Smooth muscle cell (in vitro differentiated cells): ENCODE measurements around the gene NSMF. TPM values are rescaled to one million over a fixed set of nuclear protein-coding genes. Genes with fewer than 3 reads are reported as not detected.
A peak's percentile ranks its signal among the peaks of the same experiment; 100 is the strongest.

Experiments used
- DNase-seq: peaks from one replicate; lab custom pipeline; 2025; ENCODE audit not compliant: unreplicated experiment; lab: John Stamatoyannopoulos, UW
- H2AFZ ChIP-seq: fragments of 200-600 bp; sonication (generic); 2 replicates; pipeline ENCODE4 v1.6.0; 2016; ENCODE audit warnings: antibody characterized with exemption, low read depth, mild to moderate bottlenecking
- H3F3A ChIP-seq: fragments of 200-600 bp; sonication (generic); 2 replicates; pipeline ENCODE4 v1.6.0; 2017; ENCODE audit warnings: antibody characterized with exemption, low read depth
- H3K27ac ChIP-seq: fragments of 200-600 bp; sonication (generic); 2 replicates; pipeline ENCODE4 v1.5.1; 2016; ENCODE audit warnings: low read depth, mild to moderate bottlenecking
- H3K27me3 ChIP-seq: fragments of 200-600 bp; sonication (generic); 2 replicates; pipeline ENCODE4 v1.6.1; 2016; ENCODE audit warnings: low read depth, mild to moderate bottlenecking
- H3K36me3 ChIP-seq: fragments of 200-600 bp; sonication (generic); 2 replicates; pipeline ENCODE4 v1.5.1; 2016; ENCODE audit warnings: low read depth
- H3K4me1 ChIP-seq: fragments of 200-600 bp; sonication (generic); 2 replicates; pipeline ENCODE4 v1.5.1; 2016; ENCODE audit warnings: low read depth
- H3K4me2 ChIP-seq: fragments of 200-600 bp; sonication (generic); 2 replicates; pipeline ENCODE4 v1.6.0; 2016; ENCODE audit warnings: mild to moderate bottlenecking
- H3K4me3 ChIP-seq: fragments of 200-600 bp; sonication (generic); 2 replicates; pipeline ENCODE4 v1.5.1; 2016; ENCODE audit warnings: mild to moderate bottlenecking
- H3K79me2 ChIP-seq: fragments of 200-600 bp; sonication (generic); 2 replicates; pipeline ENCODE4 v1.6.0; 2016; ENCODE audit warnings: low read depth, mild to moderate bottlenecking
- H3K9ac ChIP-seq: fragments of 200-600 bp; sonication (generic); 2 replicates; pipeline ENCODE4 v1.6.0; 2016; ENCODE audit warnings: low read depth
- H3K9me3 ChIP-seq: fragments of 200-600 bp; sonication (generic); replicated peaks from 2 replicates; pipeline ENCODE4 v1.5.1; 2016; ENCODE audit warnings: low read depth
- H4K20me1 ChIP-seq: fragments of 200-600 bp; sonication (generic); 2 replicates; pipeline ENCODE4 v1.6.0; 2016; ENCODE audit warnings: low read depth
- CTCF ChIP-seq: fragments of 200-600 bp; sonication (generic); IDR thresholded peaks from 2 replicates; pipeline ENCODE4 v1.5.1; 2017; ENCODE audit warnings: borderline replicate concordance, mild to moderate bottlenecking, antibody characterized with exemption; ENCODE audit not compliant: insufficient read depth, poor library complexity, severe bottlenecking
- WGBS: methylation state at CpG from one replicate; pipeline ENCODE4 v1.1.7; 2016; ENCODE audit warnings: low lambda C conversion rate; 5-methylcytosine and 5-hydroxymethylcytosine counted together
- microRNA-seq: library from miRNA; unstranded; fragments of <30 nt; microRNA quantifications from one replicate; pipeline ENCODE4, GENCODE V29; 2016; ENCODE audit warnings: borderline number of aligned reads
- polyA plus RNA-seq: library from polyadenylated mRNA; unstranded; fragments of >200 nt; fragmentation: Nextera tagmentation; extraction: Ambion mirVana; gene quantifications from 2 replicates; pipeline ENCODE4 v1.2.1, GENCODE V29; 2016
- total RNA-seq: library from RNA; depleted of rRNA; stranded (reverse); fragments of >200 nt; gene quantifications from 2 replicates; pipeline ENCODE4 v1.2.3, GENCODE V29; 2014

NSMF gene
- total and polyA plus RNA-seq, 2 experiments from 2014 or later: 30.9 to 55.9 TPM

GRCh38 chr9:137397675-137398423 lies 61.3 kb downstream of the NSMF start:
- Histone ChIP-seq H2AFZ (no peak overlapping the region), H3K4me2 (no peak overlapping the region), H3K9ac (no peak overlapping the region), H3K27ac (no peak overlapping the region), H3K36me3 (no peaks in the 10 kb centered on the region), H3K4me3 (no peak overlapping the region), H4K20me1 (peaks cover 32% of the 10 kb centered on the region), H3K79me2 (no peaks in the 10 kb centered on the region), H3F3A (no peaks in the 10 kb centered on the region), H3K4me1 (no peaks in the 10 kb centered on the region), H3K9me3 (no peaks in the 10 kb centered on the region), H3K27me3 (no peaks in the 10 kb centered on the region)
- 93% methylated on average over 20 of the region's 20 CpGs for WGBS
- no peak for DNase-seq
- no peak for TF ChIP-seq CTCF

Small RNA genes within 50 kb of the gene (microRNA-seq; reads per million reads assigned to microRNA genes)
- gene MIR7114: 7.0 reads per million, percentile 5 among the genes with 10 or more reads in this experiment

Other genes with a start within 250 kb of the NSMF start
- 0.36 and 0.49 TPM in 2 replicates for gene RNF208, start 237.1 kb downstream of the NSMF start, total RNA-seq
- 1.4 and 1.9 TPM in 2 replicates for gene RNF208, start 237.1 kb downstream of the NSMF start, polyA plus RNA-seq
- gene CYSRT1, start 234.2 kb downstream of the NSMF start, total RNA-seq: 2.2 and 2.3 TPM in 2 replicates
- 1.3 and 2.4 TPM in 2 replicates for gene CYSRT1, start 234.2 kb downstream of the NSMF start, polyA plus RNA-seq
- not detected in 2 replicates for gene RNF224, start 231.8 kb downstream of the NSMF start, total RNA-seq
- not detected in 2 replicates for gene RNF224, start 231.8 kb downstream of the NSMF start, polyA plus RNA-seq
- not detected in 2 replicates for gene SLC34A3, start 228.4 kb downstream of the NSMF start, total RNA-seq
- gene SLC34A3, start 228.4 kb downstream of the NSMF start, polyA plus RNA-seq: not detected in 2 replicates
- 154 and 164 TPM in 2 replicates for gene TUBB4B, start 218.0 kb downstream of the NSMF start, total RNA-seq
- gene TUBB4B, start 218.0 kb downstream of the NSMF start, polyA plus RNA-seq: 317 and 331 TPM in 2 replicates
- gene STPG3, start 208.0 kb downstream of the NSMF start, total RNA-seq: not detected in 2 replicates
- gene STPG3, start 208.0 kb downstream of the NSMF start, polyA plus RNA-seq: not detected in 2 replicates
- gene NELFB, start 204.0 kb downstream of the NSMF start, total RNA-seq: 23.3 and 31.8 TPM in 2 replicates
- 60.9 and 66.6 TPM in 2 replicates for gene NELFB, start 204.0 kb downstream of the NSMF start, polyA plus RNA-seq
- gene TOR4A, start 181.6 kb downstream of the NSMF start, total RNA-seq: 4.6 and 6.3 TPM in 2 replicates
- 5.5 and 10.7 TPM in 2 replicates for gene TOR4A, start 181.6 kb downstream of the NSMF start, polyA plus RNA-seq
- gene NRARP, start 157.1 kb downstream of the NSMF start, total RNA-seq: 2.0 and 3.7 TPM in 2 replicates
- 1.7 and 3.0 TPM in 2 replicates for gene NRARP, start 157.1 kb downstream of the NSMF start, polyA plus RNA-seq
- 3.1 and 10.4 TPM in 2 replicates for gene EXD3, start 36.2 kb downstream of the NSMF start, total RNA-seq
- gene EXD3, start 36.2 kb downstream of the NSMF start, polyA plus RNA-seq: 12.5 and 15.7 TPM in 2 replicates
- 0.09 and 0.90 TPM in 2 replicates for gene NOXA1, start 35.9 kb downstream of the NSMF start, total RNA-seq
- gene NOXA1, start 35.9 kb downstream of the NSMF start, polyA plus RNA-seq: 0.81 and 3.8 TPM in 2 replicates
- gene ENTPD8, start 18.0 kb downstream of the NSMF start, total RNA-seq: not detected in 2 replicates
- not detected in 2 replicates for gene ENTPD8, start 18.0 kb downstream of the NSMF start, polyA plus RNA-seq
- 0.67 TPM in 1 of 2 replicates, not detected in the other for gene PNPLA7, start 91.1 kb upstream of the NSMF start, total RNA-seq
- 0.46 and 1.1 TPM in 2 replicates for gene PNPLA7, start 91.1 kb upstream of the NSMF start, polyA plus RNA-seq
- gene MRPL41, start 92.5 kb upstream of the NSMF start, total RNA-seq: 33.5 and 42.9 TPM in 2 replicates
- 83.2 and 85.7 TPM in 2 replicates for gene MRPL41, start 92.5 kb upstream of the NSMF start, polyA plus RNA-seq
- 14.1 and 18.2 TPM in 2 replicates for gene DPH7, start 119.6 kb upstream of the NSMF start, total RNA-seq
- 21.8 and 29.0 TPM in 2 replicates for gene DPH7, start 119.6 kb upstream of the NSMF start, polyA plus RNA-seq
- 13.5 and 16.6 TPM in 2 replicates for gene ZMYND19, start 131.2 kb upstream of the NSMF start, total RNA-seq
- gene ZMYND19, start 131.2 kb upstream of the NSMF start, polyA plus RNA-seq: 37.8 and 41.8 TPM in 2 replicates
- gene ARRDC1, start 146.4 kb upstream of the NSMF start, total RNA-seq: 10.0 and 18.7 TPM in 2 replicates
- 16.7 and 36.3 TPM in 2 replicates for gene ARRDC1, start 146.4 kb upstream of the NSMF start, polyA plus RNA-seq
- gene EHMT1, start 159.7 kb upstream of the NSMF start, total RNA-seq: 23.1 and 25.6 TPM in 2 replicates
- 34.1 and 56.6 TPM in 2 replicates for gene EHMT1, start 159.7 kb upstream of the NSMF start, polyA plus RNA-seq